Lower leg skin (tissue), 3 donors: ENCODE data around the gene ATXN3.

Source experiments
- POLR2A ChIP-seq, 2 donors: fragments of 450-650 bp; IDR thresholded peaks; one replicate each; pipeline ENCODE4 v1.6.1; 2016 to 2017; ENCODE audit warnings: antibody characterized with exemption in 2 of 2, mild to moderate bottlenecking in 1 of 2, moderate library complexity in 1 of 2
- TF ChIP-seq, protein P1 (sequence below), 3 donors: fragments of 450-650 bp; IDR thresholded peaks; one replicate each; pipeline ENCODE4 v1.5.1; 2016; ENCODE audit warnings: antibody characterized with exemption in 3 of 3, mild to moderate bottlenecking in 3 of 3, moderate library complexity in 2 of 3

DNA sequence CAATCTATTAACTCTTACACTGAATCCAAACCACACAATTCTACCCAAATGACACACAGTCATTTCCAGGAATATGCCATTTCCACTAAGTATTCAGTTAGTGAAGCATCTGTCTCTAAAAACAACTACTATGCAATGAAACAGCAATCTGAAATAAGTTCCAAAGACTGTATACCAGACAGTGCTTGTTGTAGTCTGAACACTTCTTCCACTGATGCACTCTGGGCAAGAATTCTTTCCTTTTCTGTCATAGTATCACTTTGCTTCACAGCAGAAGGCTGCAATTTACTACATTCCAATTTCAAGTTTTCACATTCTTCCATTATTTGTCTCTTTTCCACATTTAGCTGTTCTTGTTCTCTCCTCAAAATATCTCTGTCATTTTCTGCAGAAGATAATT, 92.3 kb downstream of the ATXN3 start:
- TF ChIP-seq, protein P1, sequence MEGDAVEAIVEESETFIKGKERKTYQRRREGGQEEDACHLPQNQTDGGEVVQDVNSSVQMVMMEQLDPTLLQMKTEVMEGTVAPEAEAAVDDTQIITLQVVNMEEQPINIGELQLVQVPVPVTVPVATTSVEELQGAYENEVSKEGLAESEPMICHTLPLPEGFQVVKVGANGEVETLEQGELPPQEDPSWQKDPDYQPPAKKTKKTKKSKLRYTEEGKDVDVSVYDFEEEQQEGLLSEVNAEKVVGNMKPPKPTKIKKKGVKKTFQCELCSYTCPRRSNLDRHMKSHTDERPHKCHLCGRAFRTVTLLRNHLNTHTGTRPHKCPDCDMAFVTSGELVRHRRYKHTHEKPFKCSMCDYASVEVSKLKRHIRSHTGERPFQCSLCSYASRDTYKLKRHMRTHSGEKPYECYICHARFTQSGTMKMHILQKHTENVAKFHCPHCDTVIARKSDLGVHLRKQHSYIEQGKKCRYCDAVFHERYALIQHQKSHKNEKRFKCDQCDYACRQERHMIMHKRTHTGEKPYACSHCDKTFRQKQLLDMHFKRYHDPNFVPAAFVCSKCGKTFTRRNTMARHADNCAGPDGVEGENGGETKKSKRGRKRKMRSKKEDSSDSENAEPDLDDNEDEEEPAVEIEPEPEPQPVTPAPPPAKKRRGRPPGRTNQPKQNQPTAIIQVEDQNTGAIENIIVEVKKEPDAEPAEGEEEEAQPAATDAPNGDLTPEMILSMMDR (IDR thresholded peaks at IDR 0.05) = no peak
- TF ChIP-seq POLR2A (IDR thresholded peaks at IDR 0.05) = no peak
